Prostate gland (tissue), 2 donors: ENCODE results near the gene PLEKHM3. TPM values are rescaled to one million over a fixed set of nuclear protein-coding genes. Genes with fewer than 3 reads are reported as not detected.

Source experiments
- DNase-seq: peaks from one replicate; pipeline ENCODE4 v3.0.0-alpha.2; 2019; ENCODE audit warnings: low spot score
- H3K27ac ChIP-seq, 2 donors: fragments of 200-600 bp; sonication (generic); 2 replicates each; pipeline ENCODE4 v1.5.1; 2017 to 2019
- H3K27me3 ChIP-seq: fragments of 200-600 bp; sonication (generic); replicated peaks from 2 replicates; pipeline ENCODE4 v1.5.1; 2019; ENCODE audit not compliant: insufficient read depth
- H3K36me3 ChIP-seq, 2 donors: fragments of 200-600 bp; sonication (generic); 1 replicate in 1 of 2; 2 replicates in 1 of 2; pipeline versions ENCODE4 v1.5.1 to v1.8.1; 2017 to 2019
- H3K4me1 ChIP-seq: fragments of 200-600 bp; sonication (generic); replicated peaks from 2 replicates; pipeline ENCODE4 v1.5.1; 2019
- H3K4me3 ChIP-seq, 2 donors: fragments of 200-600 bp; sonication (generic); 2 replicates each; pipeline ENCODE4 v1.5.1; 2017 to 2019
- H3K9me3 ChIP-seq: fragments of 200-600 bp; sonication (generic); 2 replicates; pipeline ENCODE4 v1.5.1; 2017
- POLR2A ChIP-seq: fragments of 450-650 bp; IDR thresholded peaks from one replicate; pipeline ENCODE4 v1.6.1; 2016; ENCODE audit warnings: antibody characterized with exemption, mild to moderate bottlenecking
- POLR2AphosphoS5 ChIP-seq: sonication (generic); formaldehyde crosslinking; IDR thresholded peaks from one replicate; pipeline ENCODE4 v1.6.1; 2017; ENCODE audit warnings: antibody characterized with exemption
- WGBS: methylation state at CpG from one replicate; pipeline ENCODE4 v1.1.5; 2018; 5-methylcytosine and 5-hydroxymethylcytosine counted together
- intact Hi-C: fragments of 100-400 bp; cut with DNase I; formaldehyde crosslinking; loops from one replicate; pipeline ENCODE4 v1.14.2; 2022
- total RNA-seq, 2 donors: library from RNA; depleted of rRNA; stranded (reverse); fragments of >200 nt; gene quantifications; one replicate each; pipeline ENCODE4 v1.1.0, GENCODE V29; 2016
- TF ChIP-seq, protein P1 (sequence below), 4 experiments: fragments of 200-600 bp in 2 of 4; fragments of 450-650 bp in 2 of 4; sonication (generic) in 2 of 4; IDR thresholded peaks; 1 replicate in 3 of 4; 2 replicates in 1 of 4; pipeline ENCODE4 v1.5.1; 2016 to 2019; ENCODE audit warnings: antibody characterized with exemption in 4 of 4, mild to moderate bottlenecking in 2 of 4, moderate library complexity in 2 of 4

PLEKHM3 gene
- total RNA-seq, 2 donors from 2014 or later, result 17.0 to 28.6 TPM

DNA sequence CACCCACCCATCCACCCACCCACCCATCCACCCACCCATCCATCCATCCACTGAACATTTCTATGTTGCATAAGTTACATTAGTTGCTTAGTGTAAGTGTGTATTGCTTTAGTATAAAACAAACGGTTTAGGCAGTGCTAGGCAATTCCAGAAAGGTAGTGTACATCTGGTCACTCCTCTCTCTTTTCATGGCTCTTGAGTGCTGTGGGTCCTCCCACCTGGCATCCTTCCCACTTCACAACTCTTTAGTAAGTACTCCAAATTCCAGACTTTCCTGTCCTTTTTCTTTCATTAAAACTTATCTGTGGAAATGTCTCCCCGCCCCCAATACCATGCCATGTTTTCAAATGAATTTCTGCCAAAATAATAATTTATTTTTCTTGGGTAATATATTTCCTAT is 122.5 kb downstream of the PLEKHM3 start:
- Histone ChIP-seq H3K36me3 (no peaks in the 10 kb centered on the region), H3K4me3 (no peak overlapping the region), H3K27me3 (no peaks in the 10 kb centered on the region), H3K27ac (no peak overlapping the region), H3K9me3 (no peaks in the 10 kb centered on the region), H3K4me1 (peaks cover 2% of the 10 kb centered on the region)
- intact Hi-C loops, result no loop called here
- 69% methylated on average over 2 of the region's 2 CpGs for WGBS
- TF ChIP-seq, protein P1, sequence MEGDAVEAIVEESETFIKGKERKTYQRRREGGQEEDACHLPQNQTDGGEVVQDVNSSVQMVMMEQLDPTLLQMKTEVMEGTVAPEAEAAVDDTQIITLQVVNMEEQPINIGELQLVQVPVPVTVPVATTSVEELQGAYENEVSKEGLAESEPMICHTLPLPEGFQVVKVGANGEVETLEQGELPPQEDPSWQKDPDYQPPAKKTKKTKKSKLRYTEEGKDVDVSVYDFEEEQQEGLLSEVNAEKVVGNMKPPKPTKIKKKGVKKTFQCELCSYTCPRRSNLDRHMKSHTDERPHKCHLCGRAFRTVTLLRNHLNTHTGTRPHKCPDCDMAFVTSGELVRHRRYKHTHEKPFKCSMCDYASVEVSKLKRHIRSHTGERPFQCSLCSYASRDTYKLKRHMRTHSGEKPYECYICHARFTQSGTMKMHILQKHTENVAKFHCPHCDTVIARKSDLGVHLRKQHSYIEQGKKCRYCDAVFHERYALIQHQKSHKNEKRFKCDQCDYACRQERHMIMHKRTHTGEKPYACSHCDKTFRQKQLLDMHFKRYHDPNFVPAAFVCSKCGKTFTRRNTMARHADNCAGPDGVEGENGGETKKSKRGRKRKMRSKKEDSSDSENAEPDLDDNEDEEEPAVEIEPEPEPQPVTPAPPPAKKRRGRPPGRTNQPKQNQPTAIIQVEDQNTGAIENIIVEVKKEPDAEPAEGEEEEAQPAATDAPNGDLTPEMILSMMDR (IDR thresholded peaks at IDR 0.05), result no peak
- TF ChIP-seq POLR2A (no peak), POLR2AphosphoS5 (no peak)
- DNase-seq, result no peak

DNA sequence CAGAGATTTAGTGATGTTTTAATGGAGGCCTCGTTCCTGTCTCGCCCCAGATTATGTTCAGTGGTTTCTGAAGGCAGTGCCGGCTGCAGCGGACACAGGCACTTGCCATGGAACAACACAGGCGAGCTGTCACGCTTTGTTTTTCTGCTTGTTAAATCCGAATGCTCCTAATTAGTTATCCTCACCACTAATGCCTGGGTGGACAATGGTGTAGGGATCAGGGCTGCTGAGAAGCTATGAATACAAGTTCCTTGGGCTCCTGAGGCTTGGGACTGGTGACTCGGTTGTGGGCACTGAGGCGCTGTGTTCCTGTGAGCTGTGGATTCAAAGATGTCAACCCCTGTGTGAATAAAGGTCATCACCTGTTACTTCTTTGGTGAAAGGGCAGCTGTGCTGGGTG is 123.5 kb downstream of the PLEKHM3 start:
- H3K4me1 ChIP-seq, result peaks cover 12% of the 10 kb centered on the region
- DNase-seq, result no peak
- no peak overlapping the region for H3K27ac ChIP-seq
- 98% methylated on average over 9 of the region's 9 CpGs for WGBS
- no peaks in the 10 kb centered on the region for H3K27me3 ChIP-seq
- H3K9me3 ChIP-seq, result no peaks in the 10 kb centered on the region
- intact Hi-C loops, result no loop called here
- H3K36me3 ChIP-seq, result no peaks in the 10 kb centered on the region
- TF ChIP-seq, protein P1 (IDR thresholded peaks at IDR 0.05), result no peak
- TF ChIP-seq POLR2A (no peak), POLR2AphosphoS5 (no peak)
- no peak overlapping the region for H3K4me3 ChIP-seq

DNA sequence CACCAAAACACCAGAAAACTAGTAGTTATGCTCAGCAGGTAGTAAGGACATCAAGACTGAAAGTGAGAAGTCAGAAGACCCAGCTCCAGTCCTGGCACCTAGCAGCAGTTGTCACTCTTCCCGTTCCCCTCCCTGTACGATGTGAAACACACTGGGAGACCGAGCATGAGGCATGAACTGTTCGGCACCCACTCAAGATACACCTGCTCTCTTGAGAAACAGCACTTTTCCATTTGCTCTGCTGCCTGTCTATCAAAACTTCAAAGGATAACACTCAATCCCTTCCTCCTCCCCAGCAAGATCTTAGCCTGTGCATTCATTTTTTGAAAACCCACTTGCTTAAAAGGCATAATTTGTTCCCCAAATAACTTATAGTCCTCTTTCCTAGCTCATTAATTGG is 123.9 kb downstream of the PLEKHM3 start:
- Histone ChIP-seq H3K27ac (no peak overlapping the region), H3K4me1 (peaks cover 14% of the 10 kb centered on the region), H3K9me3 (no peaks in the 10 kb centered on the region), H3K4me3 (no peak overlapping the region), H3K36me3 (no peaks in the 10 kb centered on the region), H3K27me3 (no peaks in the 10 kb centered on the region)
- WGBS, result 95% methylated on average over 4 of the region's 4 CpGs
- DNase-seq, result no peak
- intact Hi-C loops, result no loop called here
- no peak for TF ChIP-seq POLR2AphosphoS5
- no peak for TF ChIP-seq POLR2A
- TF ChIP-seq, protein P1 (IDR thresholded peaks at IDR 0.05), result no peak

DNA sequence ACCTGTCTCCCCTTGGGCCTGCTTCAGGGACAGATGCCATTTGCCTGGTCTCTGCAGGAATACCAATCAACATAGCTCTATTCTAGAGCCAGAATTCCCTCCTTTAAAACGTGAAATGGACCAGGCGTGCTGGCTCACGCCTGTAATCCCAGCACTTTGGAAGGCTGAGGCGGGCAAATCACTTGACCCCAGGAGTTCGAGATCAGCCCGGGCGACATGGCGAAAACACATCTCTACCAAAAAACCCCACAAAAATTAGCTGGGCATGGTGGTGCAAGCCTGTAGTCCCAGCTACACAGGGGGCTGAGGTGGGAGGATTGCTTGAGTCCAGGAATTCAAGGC is 127.0 kb downstream of the PLEKHM3 start:
- Histone ChIP-seq H3K27me3 (no peaks in the 10 kb centered on the region), H3K9me3 (no peaks in the 10 kb centered on the region), H3K36me3 (no peaks in the 10 kb centered on the region), H3K4me1 (peaks cover 32% of the 10 kb centered on the region), H3K27ac (peak overlapping the region in 1 of 2 donors; percentile 74), H3K4me3 (no peak overlapping the region)
- TF ChIP-seq, protein P1 (IDR thresholded peaks at IDR 0.05), result no peak
- TF ChIP-seq POLR2AphosphoS5 (no peak), POLR2A (no peak)
- no peak for DNase-seq
- 83% methylated on average over 8 of the region's 8 CpGs for WGBS
- intact Hi-C loops, result no loop called here

DNA sequence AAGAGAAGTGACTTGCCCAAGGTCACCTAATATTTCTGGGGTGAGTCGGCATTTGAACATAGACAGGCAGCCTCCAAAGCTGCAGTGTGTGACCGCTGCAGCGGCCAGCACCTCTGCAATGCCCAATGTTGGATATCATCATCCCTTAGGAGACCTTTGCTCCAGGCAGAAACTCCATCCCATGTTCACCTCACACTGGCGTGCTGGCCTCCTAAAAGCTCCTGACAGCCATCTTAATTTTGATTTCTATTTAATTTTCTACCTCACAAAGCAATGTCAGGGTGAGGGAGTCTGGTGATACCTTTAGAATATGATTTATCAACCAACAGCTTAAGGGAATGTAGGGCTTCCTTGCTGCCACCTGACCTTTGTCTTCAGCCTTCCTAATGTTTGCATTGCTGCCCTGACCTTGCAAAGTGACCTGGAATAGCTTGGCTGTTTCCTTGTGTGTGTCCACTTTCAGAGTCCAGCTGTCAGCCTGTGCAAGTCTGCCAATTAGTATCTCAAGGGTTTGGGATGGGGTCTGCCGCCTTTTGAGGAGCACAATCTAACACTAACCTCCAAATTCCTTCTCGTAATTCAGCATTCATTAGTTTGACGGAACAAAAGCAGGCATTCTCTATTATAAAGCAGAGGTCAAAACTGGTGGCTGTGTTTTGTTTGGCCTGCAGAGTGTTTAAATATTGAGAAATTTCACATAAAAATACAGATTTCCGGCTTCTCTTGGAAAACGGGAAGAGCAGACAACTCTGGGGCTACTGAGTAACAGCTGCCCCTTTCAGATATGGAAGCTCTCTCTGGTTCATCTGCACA is 127.6 kb downstream of the PLEKHM3 start:
- no peaks in the 10 kb centered on the region for H3K9me3 ChIP-seq
- TF ChIP-seq POLR2A, result no peak
- TF ChIP-seq, protein P1 (IDR thresholded peaks at IDR 0.05), result no peak
- TF ChIP-seq POLR2AphosphoS5, result no peak

More for the DNA sequence above, 127.6 kb downstream of the PLEKHM3 start:
- Histone ChIP-seq H3K4me1 (peaks cover 36% of the 10 kb centered on the region), H3K27me3 (no peaks in the 10 kb centered on the region), H3K4me3 (no peak overlapping the region), H3K36me3 (no peaks in the 10 kb centered on the region), H3K27ac (peak overlapping the region in 1 of 2 donors; percentile 74)
- WGBS, result 74% methylated on average over 9 of the region's 9 CpGs
- no peak for DNase-seq
- intact Hi-C loops, result no loop called here
